Transverse colon (tissue), 4 donors: ENCODE results near the gene PHACTR4. TPM values are rescaled to one million over a fixed set of nuclear protein-coding genes. Genes with fewer than 3 reads are reported as not detected.
"Not testable (repeated sequence)": the region's sequence is repeated elsewhere in the genome, so short reads cannot be mapped to it uniquely, and the experiment has no call there.

Source experiments
- DNase-seq: peaks from one replicate; pipeline ENCODE4 v3.0.0-alpha.2; 2019
- H3K27ac ChIP-seq, 4 donors: fragments of 200-600 bp; sonication (generic); 2 replicates each; pipeline ENCODE4 v1.5.1; 2016 to 2018; ENCODE audit warnings: inconsistent platforms in 4 of 4
- H3K27me3 ChIP-seq: fragments of 200-600 bp; sonication (generic); 2 replicates; pipeline ENCODE4 v1.5.1; 2017; ENCODE audit warnings: inconsistent platforms
- H3K36me3 ChIP-seq, 4 donors: fragments of 200-600 bp; sonication (generic); 2 replicates each; pipeline ENCODE4 v1.5.1; 2017 to 2019; ENCODE audit warnings: inconsistent platforms in 4 of 4
- H3K4me1 ChIP-seq, 4 donors: fragments of 200-600 bp; sonication (generic); 2 replicates each; pipeline ENCODE4 v1.5.1; 2017 to 2020; ENCODE audit warnings: inconsistent platforms in 4 of 4
- H3K4me3 ChIP-seq, 4 donors: fragments of 200-600 bp; sonication (generic); 1 replicate in 1 of 4; 2 replicates in 3 of 4; pipeline versions ENCODE4 v1.5.1 to v1.6.1; 2017 to 2019; ENCODE audit warnings: inconsistent platforms in 4 of 4
- H3K9me3 ChIP-seq, 2 donors: fragments of 200-600 bp; sonication (generic); 2 replicates each; pipeline ENCODE4 v1.5.1; 2017 to 2019; ENCODE audit warnings: inconsistent platforms in 2 of 2
- EP300 ChIP-seq: sonication (generic); formaldehyde crosslinking; IDR thresholded peaks from one replicate; pipeline ENCODE4 v1.6.1; 2017; ENCODE audit warnings: antibody characterized with exemption, low read depth
- POLR2A ChIP-seq: fragments of 450-650 bp; IDR thresholded peaks from one replicate; pipeline ENCODE4 v1.6.1; 2016; ENCODE audit warnings: antibody characterized with exemption, mild to moderate bottlenecking, moderate library complexity
- POLR2AphosphoS5 ChIP-seq, 3 donors: sonication (generic); formaldehyde crosslinking; IDR thresholded peaks; one replicate each; pipeline ENCODE4 v1.6.1; 2016; ENCODE audit warnings: antibody characterized with exemption in 3 of 3
- WGBS, 2 donors: methylation state at CpG; one replicate each; pipeline ENCODE4 v1.1.5; 2018; ENCODE audit warnings: low coverage in 1 of 2; 5-methylcytosine and 5-hydroxymethylcytosine counted together
- in situ Hi-C, 4 donors: fragments of 200-750 bp; cut with MboI; loops; one replicate each; pipeline versions ENCODE4 v1.15.0 to v1.15.1; 2017; ENCODE audit warnings: low sequenced_read_pairs in 3 of 4, low pct_ligation_motif_present in 1 of 4, low pct_unique_long_range_greater_than_20kb in 1 of 4
- intact Hi-C: fragments of 100-400 bp; cut with DNase I; formaldehyde crosslinking; loops from one replicate; pipeline ENCODE4 v1.15.1; 2023; ENCODE audit warnings: low total_unique reads
- total RNA-seq, 4 donors: library from RNA; depleted of rRNA; stranded (reverse); fragments of >200 nt; gene quantifications; one replicate each; pipeline ENCODE4 v1.1.0, GENCODE V29; 2016
- TF ChIP-seq, protein P1 (sequence below), 5 experiments: fragments of 200-600 bp in 3 of 5; fragments of 450-650 bp in 2 of 5; sonication (generic) in 3 of 5; IDR thresholded peaks; 1 replicate in 2 of 5; 2 replicates in 3 of 5; pipeline ENCODE4 v1.5.1; 2016 to 2017; ENCODE audit warnings: antibody characterized with exemption in 5 of 5, inconsistent platforms in 3 of 5, mild to moderate bottlenecking in 2 of 5, moderate library complexity in 1 of 5

The PHACTR4 gene
- total RNA-seq, 4 donors from 2014 or later: 31.4 to 51.1 (median 41.6) TPM

DNA sequence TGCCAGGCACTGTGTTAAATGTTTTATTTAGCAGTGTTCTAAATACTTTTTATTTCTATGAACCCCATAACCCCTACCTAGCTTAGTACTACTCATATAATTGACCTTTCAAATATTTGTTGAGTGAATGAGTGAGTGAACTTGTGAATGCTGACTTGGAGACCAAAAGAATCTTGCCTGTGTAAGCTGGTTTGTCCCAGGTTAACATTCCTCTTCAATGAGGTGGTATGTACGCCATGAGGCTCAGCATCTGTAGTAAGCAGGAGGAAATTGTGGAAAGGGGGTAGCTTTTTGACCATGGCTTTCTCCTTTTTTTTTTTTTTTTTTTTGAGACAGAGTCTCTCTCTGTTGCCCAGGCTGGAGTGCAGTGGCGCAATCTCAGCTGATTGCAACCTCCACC is 26.1 kb upstream of the PHACTR4 start:
- no peak for DNase-seq
- in situ Hi-C loops (no loop called here), intact Hi-C loops (no loop called here)
- no peak for TF ChIP-seq EP300
- TF ChIP-seq, protein P1, sequence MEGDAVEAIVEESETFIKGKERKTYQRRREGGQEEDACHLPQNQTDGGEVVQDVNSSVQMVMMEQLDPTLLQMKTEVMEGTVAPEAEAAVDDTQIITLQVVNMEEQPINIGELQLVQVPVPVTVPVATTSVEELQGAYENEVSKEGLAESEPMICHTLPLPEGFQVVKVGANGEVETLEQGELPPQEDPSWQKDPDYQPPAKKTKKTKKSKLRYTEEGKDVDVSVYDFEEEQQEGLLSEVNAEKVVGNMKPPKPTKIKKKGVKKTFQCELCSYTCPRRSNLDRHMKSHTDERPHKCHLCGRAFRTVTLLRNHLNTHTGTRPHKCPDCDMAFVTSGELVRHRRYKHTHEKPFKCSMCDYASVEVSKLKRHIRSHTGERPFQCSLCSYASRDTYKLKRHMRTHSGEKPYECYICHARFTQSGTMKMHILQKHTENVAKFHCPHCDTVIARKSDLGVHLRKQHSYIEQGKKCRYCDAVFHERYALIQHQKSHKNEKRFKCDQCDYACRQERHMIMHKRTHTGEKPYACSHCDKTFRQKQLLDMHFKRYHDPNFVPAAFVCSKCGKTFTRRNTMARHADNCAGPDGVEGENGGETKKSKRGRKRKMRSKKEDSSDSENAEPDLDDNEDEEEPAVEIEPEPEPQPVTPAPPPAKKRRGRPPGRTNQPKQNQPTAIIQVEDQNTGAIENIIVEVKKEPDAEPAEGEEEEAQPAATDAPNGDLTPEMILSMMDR (IDR thresholded peaks at IDR 0.05): no peak
- TF ChIP-seq POLR2A: no peak
- TF ChIP-seq POLR2AphosphoS5 (IDR thresholded peaks at IDR 0.05): no peak
- Histone ChIP-seq H3K9me3 (no peaks in the 10 kb centered on the region), H3K36me3 (no peaks in the 10 kb centered on the region), H3K27ac (no peak overlapping the region), H3K4me3 (no peak overlapping the region), H3K27me3 (no peaks in the 10 kb centered on the region), H3K4me1 (peaks cover 0 to 3% (median 0%) of the 10 kb centered on the region in 4 donors)
- 93% methylated on average over 2 of the region's 2 CpGs; no CpG with 5 or more reads in 1 of the 2 donors for WGBS, 2 donors

DNA sequence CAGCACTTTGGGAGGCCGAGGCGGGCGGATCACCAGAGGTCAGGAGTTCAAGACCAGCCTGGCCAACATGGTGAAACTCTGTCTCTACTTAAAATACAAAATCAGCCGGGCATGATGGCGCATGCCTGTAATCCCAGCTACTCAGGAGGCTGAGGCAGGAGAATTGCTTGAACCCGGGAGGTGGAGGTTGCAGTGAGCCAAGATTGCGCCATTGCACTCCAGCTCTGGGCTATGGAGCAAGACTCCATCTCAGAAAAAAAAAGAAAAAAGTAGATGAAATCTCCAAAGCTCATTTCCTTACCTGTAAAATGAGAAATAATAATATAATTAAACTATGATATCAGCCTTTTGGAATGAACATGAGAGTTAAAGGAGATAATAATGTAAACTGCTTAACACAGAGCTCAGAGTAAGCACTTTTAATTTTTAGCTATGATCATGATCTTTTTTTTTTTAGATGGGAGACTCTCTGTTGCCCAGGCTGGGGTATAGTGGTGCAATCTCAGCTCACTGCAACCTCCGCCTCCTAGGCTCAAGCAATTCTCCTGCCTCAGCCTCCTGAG is 16.2 kb upstream of the PHACTR4 start:
- H3K27me3 ChIP-seq, intact Hi-C loops, H3K4me3 ChIP-seq, H3K36me3 ChIP-seq, H3K9me3 ChIP-seq, DNase-seq, in situ Hi-C loops, H3K4me1 ChIP-seq, H3K27ac ChIP-seq: not testable (repeated sequence)
- WGBS, 2 donors: 80 to 91% methylated on average over 1 to 8 of the region's 8 CpGs

DNA sequence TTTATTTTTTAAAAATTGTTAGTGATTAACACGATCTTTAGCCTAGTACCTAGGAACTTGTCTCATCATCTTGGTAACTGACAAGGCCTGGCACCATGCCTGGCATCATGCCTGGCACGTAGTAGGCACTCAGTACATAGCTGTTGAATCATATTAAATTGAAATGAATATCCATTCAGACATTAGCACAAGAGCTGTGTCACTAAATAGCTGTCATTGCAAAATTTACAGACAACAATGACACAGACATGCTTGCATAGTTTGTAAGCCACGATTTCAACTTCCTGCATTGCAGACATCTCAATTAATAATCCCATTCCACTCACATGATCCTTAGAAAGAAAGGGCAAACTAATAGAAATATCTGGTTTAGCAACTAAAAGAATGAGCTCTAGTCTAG is 15.4 kb upstream of the PHACTR4 start:
- Histone ChIP-seq H3K27ac (no peak overlapping the region), H3K27me3 (no peaks in the 10 kb centered on the region), H3K9me3 (no peaks in the 10 kb centered on the region), H3K4me3 (no peak overlapping the region), H3K36me3 (no peaks in the 10 kb centered on the region), H3K4me1 (peaks cover 0 to 3% (median 0%) of the 10 kb centered on the region in 4 donors)
- TF ChIP-seq, protein P1 (IDR thresholded peaks at IDR 0.05): no peak
- TF ChIP-seq EP300 (no peak), POLR2A (no peak), POLR2AphosphoS5 (IDR thresholded peaks at IDR 0.05) (no peak)
- intact Hi-C loops (no loop called here), in situ Hi-C loops (no loop called here)
- DNase-seq: no peak
- WGBS, 2 donors: 38 to 39% methylated on average over 2 to 3 of the region's 3 CpGs

DNA sequence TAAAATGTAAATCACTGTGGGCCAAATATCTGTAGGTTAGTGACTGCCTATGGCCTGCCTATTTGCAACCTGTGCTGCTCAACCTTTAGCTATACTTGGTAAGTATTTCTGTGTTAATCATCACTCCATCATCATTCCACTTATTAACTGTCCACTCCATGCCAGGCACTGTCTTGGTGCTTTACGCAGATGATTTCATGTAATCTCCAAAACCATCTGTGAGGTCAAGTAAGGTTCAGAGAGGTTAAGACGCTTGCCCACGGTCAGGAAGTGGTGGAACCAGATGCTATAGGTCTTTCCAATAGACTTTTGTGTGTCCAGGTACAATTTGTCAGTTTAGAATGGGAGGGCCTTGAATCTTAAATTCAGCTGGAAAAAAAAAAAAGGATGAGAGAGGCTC is 10.8 kb upstream of the PHACTR4 start:
- H3K36me3 ChIP-seq: no peaks in the 10 kb centered on the region
- H3K27me3 ChIP-seq: no peaks in the 10 kb centered on the region
- no peak for DNase-seq
- no peaks in the 10 kb centered on the region for H3K4me1 ChIP-seq
- H3K9me3 ChIP-seq: no peaks in the 10 kb centered on the region
- H3K27ac ChIP-seq: no peak overlapping the region
- intact Hi-C loops (no loop called here), in situ Hi-C loops (no loop called here)
- TF ChIP-seq POLR2AphosphoS5 (IDR thresholded peaks at IDR 0.05): no peak
- TF ChIP-seq POLR2A: no peak
- TF ChIP-seq EP300: no peak
- TF ChIP-seq, protein P1 (IDR thresholded peaks at IDR 0.05): no peak
- 78 to 100% methylated on average over 2 to 3 of the region's 3 CpGs for WGBS, 2 donors
- H3K4me3 ChIP-seq: no peak overlapping the region
